ENCODE results near the gene FZD4. TPM values are rescaled to one million over a fixed set of nuclear protein-coding genes. Genes with fewer than 3 reads are reported as not detected.
"Not testable (repeated sequence)": the region's sequence is repeated elsewhere in the genome, so short reads cannot be mapped to it uniquely, and the experiment has no call there.

Gene FZD4
- polyA plus RNA-seq, 1 donor, result 32.1 TPM

DNA sequence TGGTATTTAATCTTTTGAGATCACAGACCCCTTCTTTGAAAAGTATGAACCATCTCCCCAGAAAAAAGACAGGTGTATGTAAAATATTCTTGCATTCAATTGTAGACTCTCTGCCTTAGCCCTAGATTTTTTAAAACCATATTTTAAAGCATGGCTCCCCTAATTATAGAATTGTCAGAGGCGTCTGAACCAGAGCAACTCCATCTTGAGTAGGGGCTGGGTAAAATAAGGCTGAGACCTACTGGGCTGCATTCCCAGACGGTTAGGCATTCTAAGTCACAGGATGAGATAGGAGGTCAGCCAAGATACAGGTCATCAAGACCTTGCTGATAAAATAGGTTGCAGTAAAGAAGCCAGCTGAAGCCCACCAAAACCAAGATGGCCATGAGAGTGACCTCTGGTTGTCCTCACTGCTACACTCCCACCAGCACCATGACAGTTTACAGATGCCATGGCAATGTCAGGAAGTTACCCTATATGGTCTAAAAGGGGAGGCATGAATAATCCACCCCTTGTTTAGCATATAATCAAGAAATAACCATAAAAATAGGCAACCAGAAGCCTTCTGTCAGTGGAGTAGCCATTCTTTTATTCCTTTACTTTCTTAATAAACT lies 17.9 kb downstream of the FZD4 start:
- DNase-seq, result not testable (repeated sequence)

GRCh38 chr11:86934926-86935579 lies 20.1 kb downstream of the FZD4 start:
- DNase-seq, result no peak

DNA sequence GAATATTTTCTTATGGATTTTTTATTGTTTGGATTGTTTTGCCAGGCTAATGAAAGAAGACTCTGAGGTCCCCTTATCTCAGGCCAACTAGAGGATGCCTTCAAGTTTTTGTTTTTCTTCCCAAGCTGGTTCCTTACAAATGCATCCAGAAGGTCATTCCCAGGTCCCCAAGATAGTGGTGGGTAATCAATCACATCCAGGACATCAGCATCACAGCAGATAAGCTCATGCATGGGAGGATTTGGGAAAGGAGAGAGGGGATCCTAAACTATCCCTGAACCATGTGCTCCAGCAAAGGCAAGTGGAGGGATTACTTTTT lies 20.7 kb downstream of the FZD4 start:
- no peak for DNase-seq

- DNase-seq, result no peak
These were observed 21.2 kb downstream of the FZD4 start for GRCh38 chr11:86933891-86934581.

- DNase-seq, result no peak
These were observed 22.0 kb downstream of the FZD4 start for GRCh38 chr11:86932924-86933875.

DNA sequence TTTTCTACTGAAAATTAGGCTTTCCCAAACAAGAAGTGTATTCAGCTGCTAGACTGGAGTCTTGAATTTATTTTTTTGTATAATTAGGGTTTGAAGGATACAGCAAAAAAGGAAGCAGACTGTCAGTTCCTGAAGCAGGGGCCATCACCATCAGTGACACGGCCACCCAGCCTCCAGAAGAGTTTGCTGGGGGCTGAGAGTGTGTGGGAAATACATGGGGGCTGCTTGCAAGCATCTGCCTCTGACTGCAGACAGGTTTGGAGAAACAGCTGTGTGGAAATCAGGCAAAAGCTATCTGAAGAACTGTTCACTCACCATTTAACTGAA lies 23.0 kb downstream of the FZD4 start:
- DNase-seq, result no peak

DNA sequence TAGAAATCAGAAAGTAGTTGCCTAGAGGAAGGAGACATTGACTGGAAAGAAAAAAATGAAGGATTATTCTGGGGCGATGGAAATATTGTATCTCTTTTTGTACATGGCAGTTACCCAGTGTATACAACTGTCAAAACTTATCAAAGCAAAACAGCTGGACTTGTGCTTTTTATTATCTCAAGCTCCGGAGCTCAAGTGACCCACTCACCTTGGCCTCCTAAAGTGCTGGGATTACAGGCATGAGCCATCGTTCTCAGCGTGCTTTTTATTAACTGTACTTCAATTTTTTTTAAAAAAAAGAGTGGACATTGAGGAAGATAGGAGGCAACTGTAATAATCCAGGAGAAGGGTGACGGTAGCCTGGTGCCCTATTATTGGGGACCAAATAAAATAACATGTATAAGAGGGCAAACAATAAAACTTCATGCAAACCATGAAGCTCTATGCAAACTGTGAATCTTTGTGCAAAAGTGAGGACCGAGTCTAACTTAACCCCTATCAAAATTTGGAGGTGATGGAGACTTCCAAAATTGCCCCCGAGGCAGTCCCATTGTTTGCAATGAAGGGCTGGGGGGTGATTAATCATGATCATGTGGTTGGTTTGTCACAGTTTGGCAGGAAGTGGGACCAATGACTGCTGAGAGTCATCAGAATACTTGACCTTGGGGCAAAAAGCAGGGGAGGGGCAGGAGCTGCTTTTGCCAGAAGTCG lies 23.5 kb downstream of the FZD4 start:
- DNase-seq, result no peak

DNA sequence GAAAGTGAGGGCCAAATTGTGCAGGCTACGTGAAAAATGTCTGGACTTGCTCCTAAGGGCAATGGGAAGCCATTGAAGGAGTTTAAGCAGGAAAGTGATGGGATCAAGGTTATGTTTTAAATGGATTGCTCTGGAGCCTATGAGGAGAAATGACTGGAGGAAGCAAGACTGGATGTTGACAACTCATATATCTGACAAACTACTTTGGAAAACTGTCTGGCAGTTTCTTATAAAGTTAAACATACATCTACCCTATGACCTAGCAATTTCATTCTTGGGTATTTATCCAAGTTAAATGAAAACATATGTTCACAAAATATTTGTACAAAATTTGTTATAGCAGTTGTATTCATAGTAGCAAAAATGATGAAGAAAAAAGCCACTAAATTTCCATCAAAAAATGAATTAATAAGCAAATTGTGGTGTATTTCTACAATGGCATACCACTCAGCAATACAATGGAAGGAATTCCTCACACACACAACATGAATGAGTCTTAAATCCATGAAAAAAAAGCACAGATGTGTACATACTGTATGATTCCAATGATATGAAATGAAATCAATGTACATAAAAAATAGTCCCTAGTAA lies 24.1 kb downstream of the FZD4 start:
- DNase-seq, result no peak

- no peak for DNase-seq
These were observed 28.2 kb downstream of the FZD4 start for GRCh38 chr11:86926975-86927374.

DNA sequence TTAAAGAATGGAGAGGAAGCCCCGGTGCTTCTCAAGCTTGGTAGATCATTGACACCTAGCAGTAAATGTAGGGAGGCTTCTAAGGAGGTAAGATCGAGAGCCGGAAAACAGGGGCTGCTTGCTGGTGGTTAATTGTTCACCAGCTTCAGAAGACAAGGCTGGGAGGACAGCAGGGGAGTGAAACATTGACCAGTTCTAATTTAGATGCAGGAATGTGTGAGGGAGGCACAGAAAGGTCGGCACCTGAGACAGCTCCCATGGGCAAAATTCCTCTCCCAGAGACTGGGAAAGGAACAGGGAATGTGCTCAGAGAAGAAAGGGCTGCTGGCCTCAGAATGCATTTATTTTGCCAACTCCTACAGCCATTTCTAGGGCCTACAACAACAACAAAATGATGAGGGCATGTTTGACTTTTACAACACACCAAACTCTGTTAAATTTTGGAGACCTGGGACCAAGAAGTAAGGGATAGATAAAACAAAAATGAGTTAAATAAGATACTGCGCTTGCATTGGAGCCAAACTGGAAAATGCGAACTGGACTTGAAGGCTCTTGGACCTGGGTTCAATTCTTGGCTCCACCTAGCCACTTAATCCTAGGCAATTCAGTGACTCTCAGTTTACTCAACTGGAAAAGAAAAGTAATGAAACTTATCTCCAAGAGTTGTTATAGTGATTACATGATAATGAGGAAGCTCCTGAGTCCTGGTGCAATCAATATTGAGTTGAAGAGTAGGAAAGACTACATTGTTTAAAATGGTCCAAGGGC lies 31.0 kb downstream of the FZD4 start:
- no peak for DNase-seq

- DNase-seq, result no peak
These were observed 33.0 kb downstream of the FZD4 start for GRCh38 chr11:86922225-86922624.

- DNase-seq, result peak; percentile 65
These were observed 35.5 kb downstream of the FZD4 start for GRCh38 chr11:86919557-86920210.

- no peak for DNase-seq
These were observed 36.2 kb downstream of the FZD4 start for GRCh38 chr11:86918973-86919372.

- no peak for DNase-seq
These were observed 36.7 kb downstream of the FZD4 start for GRCh38 chr11:86918496-86918895.

- no peak for DNase-seq
These were observed 37.6 kb downstream of the FZD4 start for GRCh38 chr11:86917589-86917988.

GRCh38 chr11:86916330-86916729 lies 38.9 kb downstream of the FZD4 start:
- no peak for DNase-seq

DNA sequence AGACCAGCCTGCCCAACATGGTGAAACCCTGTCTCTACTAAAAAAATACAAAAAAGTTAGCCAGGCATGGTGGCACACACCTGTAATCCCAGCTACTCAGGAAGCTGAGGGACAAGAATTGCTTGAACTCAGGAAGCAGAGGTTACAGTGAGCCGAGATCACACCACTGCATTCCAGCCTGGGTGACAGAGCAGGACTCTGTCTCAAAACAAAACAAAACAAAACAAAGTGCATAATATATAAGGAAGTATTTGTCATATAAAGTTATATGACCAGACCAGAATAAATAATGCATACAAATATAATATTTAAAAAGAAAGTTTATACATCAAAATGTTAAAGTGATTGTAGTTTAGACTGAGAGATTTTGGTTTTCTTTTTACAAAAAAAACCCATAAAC lies 39.3 kb downstream of the FZD4 start:
- not testable (repeated sequence) for DNase-seq

DNA sequence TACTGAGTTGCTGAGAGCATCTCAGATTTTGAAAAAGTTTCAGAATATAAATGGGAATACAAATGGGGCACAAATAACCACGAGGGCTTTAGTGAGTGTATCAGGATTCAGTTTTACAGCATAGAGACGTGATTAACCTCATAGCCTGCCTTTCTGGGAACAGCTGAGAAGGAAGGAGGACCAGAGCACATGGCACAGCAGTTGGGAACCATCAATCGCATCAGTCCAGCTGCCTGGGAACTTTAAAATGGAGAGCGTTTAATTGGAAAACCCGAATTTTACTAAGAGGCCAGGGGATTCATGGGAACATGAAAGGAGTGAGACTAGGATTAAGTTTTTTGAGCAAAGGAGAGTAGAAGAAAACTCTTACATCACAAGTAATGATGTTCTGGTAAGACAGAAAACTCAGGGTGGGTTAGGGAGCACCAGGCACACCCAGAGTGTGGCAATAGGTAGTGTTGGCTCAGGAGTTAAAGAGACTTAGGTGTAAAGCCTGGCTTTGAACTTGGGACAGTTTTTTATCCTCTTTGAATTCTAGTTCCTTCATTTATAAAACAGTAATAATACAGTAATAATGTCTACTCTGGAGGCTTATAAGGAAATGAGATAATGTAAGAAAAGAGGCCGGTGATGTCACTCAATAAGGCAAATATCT lies 40.2 kb downstream of the FZD4 start:
- DNase-seq, result no peak

GRCh38 chr11:86912238-86912637 lies 43.0 kb downstream of the FZD4 start:
- no peak for DNase-seq

- no peak for DNase-seq
These were observed 44.6 kb downstream of the FZD4 start for GRCh38 chr11:86910592-86910991.
